DND-41 (cell line): ENCODE results near the gene NEUROD2.

Experiments
- ATAC-seq: fragments of 200-7000 bp; cut with Tn5 transposase; 3 replicates; pipeline ENCODE4 v1.9.1; 2021; ENCODE audit warnings: low read depth; ENCODE audit not compliant: insufficient read depth
- DNase-seq: peaks from one replicate; pipeline ENCODE4 v3.0.0-alpha.2; 2020
- H2AFZ ChIP-seq: 2 replicates; pipeline ENCODE4 v1.6.0; 2012; ENCODE audit warnings: low read depth, low read length
- H3K27ac ChIP-seq: 2 replicates; pipeline ENCODE4 v1.5.1; 2012; ENCODE audit warnings: low read length, inconsistent platforms
- H3K27me3 ChIP-seq: fragments of 200-600 bp; sonication (generic); 2 replicates; pipeline ENCODE4 v1.6.0; 2012; ENCODE audit warnings: low read length, mild to moderate bottlenecking, inconsistent platforms; ENCODE audit not compliant: insufficient read depth, poor library complexity
- H3K36me3 ChIP-seq: 2 replicates; pipeline ENCODE4 v1.5.1; 2012; ENCODE audit warnings: low read length, inconsistent platforms; ENCODE audit not compliant: insufficient read depth
- H3K4me1 ChIP-seq: 2 replicates; pipeline ENCODE4 v1.5.1; 2012; ENCODE audit warnings: mild to moderate bottlenecking, low read length; ENCODE audit not compliant: insufficient read depth
- H3K4me2 ChIP-seq: 2 replicates; pipeline ENCODE4 v1.6.0; 2012; ENCODE audit warnings: mild to moderate bottlenecking, moderate library complexity, low read length, inconsistent platforms; ENCODE audit not compliant: insufficient read depth
- H3K4me3 ChIP-seq, 2 experiments: fragments of 200-600 bp in 1 of 2; shearing (Covaris generic) in 1 of 2; 2 replicates each; pipeline ENCODE4 v1.5.1; 2012 to 2016; ENCODE audit warnings: inconsistent platforms in 2 of 2, low read length in 2 of 2, mild to moderate bottlenecking in 2 of 2, low read depth in 1 of 2, moderate library complexity in 1 of 2
- H3K79me2 ChIP-seq: 2 replicates; pipeline ENCODE4 v1.6.0; 2012; ENCODE audit warnings: low read length, inconsistent platforms; ENCODE audit not compliant: insufficient read depth
- H3K9ac ChIP-seq: 2 replicates; pipeline ENCODE4 v1.6.0; 2012; ENCODE audit warnings: low read depth, mild to moderate bottlenecking, inconsistent platforms, low read length, moderate library complexity
- H3K9me3 ChIP-seq: 2 replicates; pipeline ENCODE4 v1.5.1; 2012; ENCODE audit warnings: low read length, moderate library complexity, mild to moderate bottlenecking, inconsistent platforms; ENCODE audit not compliant: insufficient read depth, severe bottlenecking
- H4K20me1 ChIP-seq: 2 replicates; pipeline ENCODE4 v1.6.0; 2012; ENCODE audit warnings: low read length; ENCODE audit not compliant: insufficient read depth
- CTCF ChIP-seq: IDR thresholded peaks from 2 replicates; pipeline ENCODE4 v1.5.1; 2012; ENCODE audit warnings: borderline replicate concordance, low read length, moderate library complexity, mild to moderate bottlenecking; ENCODE audit not compliant: poor library complexity, severe bottlenecking; ENCODE audit errors: extremely low read depth
- EZH2 ChIP-seq: IDR thresholded peaks from 3 replicates; pipeline ENCODE4 v1.6.1; 2012; ENCODE audit warnings: borderline replicate concordance, low read depth, mild to moderate bottlenecking, moderate library complexity, low read length, inconsistent platforms; ENCODE audit not compliant: severe bottlenecking

The NEUROD2 gene

GRCh38 chr17:39602533-39603303 is 5.0 kb downstream of the NEUROD2 start:
- no peak overlapping the region for H3K4me3 ChIP-seq

DNA sequence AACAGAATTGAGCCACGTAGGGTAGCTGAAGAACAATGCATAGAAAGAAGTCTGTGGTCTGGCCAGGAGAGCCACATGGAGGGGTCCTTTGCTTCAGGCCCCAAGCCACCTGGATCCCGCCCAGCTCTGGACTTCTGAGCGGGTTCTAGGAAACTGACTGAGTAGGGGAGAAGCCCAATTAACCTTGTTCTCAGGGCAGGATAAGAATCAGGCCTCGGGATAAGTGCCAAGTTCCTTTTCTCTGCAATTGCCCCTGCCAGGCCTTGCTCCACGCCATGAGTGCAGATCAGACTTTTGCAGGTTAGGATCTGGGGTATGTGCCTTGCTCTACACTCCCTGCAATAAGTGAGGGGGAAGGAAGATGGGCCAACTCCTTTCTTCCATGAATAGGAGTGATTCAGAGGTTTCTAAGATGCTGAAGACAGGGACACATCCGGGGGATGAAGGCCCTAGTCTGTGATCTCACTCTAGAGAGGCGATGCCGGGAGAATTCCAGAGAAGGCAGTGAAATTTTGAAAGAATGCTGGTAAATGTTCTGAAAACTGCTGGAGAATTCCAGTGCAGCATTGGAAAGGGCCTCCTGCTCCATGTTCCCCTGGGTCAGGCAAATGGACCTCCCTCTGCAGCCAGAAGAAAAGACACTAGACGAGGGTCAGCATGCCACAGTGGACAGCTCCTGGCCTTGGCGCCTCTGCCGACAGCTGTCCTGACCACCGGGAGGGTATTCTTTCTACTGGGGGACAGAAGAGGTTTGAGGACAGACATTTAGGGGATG is 5.8 kb downstream of the NEUROD2 start:
- Histone ChIP-seq H3K4me3 (no peak overlapping the region), H3K27me3 (peaks cover 49% of the 10 kb centered on the region), H3K9me3 (no peaks in the 10 kb centered on the region), H3K9ac (no peak overlapping the region), H3K79me2 (no peaks in the 10 kb centered on the region), H3K4me2 (no peak overlapping the region), H3K4me1 (no peaks in the 10 kb centered on the region), H4K20me1 (peaks cover 9% of the 10 kb centered on the region; the same call in 1 of the 2 replicates), H3K36me3 (no peaks in the 10 kb centered on the region), H2AFZ (no peak overlapping the region), H3K27ac (no peak overlapping the region)
- no peak for ATAC-seq
- DNase-seq: no peak
- TF ChIP-seq EZH2 (no peak), CTCF (no peak)

More at GRCh38 chr17:39602533-39603303, 5.0 kb downstream of the NEUROD2 start:
- H2AFZ ChIP-seq: no peak overlapping the region
- H3K4me1 ChIP-seq: no peaks in the 10 kb centered on the region
- H3K79me2 ChIP-seq: no peaks in the 10 kb centered on the region
- ATAC-seq (no peak), DNase-seq (no peak)
- H4K20me1 ChIP-seq: peaks cover 9% of the 10 kb centered on the region; the same call in 1 of the 2 replicates
- TF ChIP-seq EZH2 (no peak), CTCF (no peak)
- no peak overlapping the region for H3K9ac ChIP-seq
- no peaks in the 10 kb centered on the region for H3K36me3 ChIP-seq
- no peak overlapping the region for H3K27ac ChIP-seq
- H3K27me3 ChIP-seq: peaks cover 49% of the 10 kb centered on the region
- no peak overlapping the region for H3K4me2 ChIP-seq
- H3K9me3 ChIP-seq: no peaks in the 10 kb centered on the region

DNA sequence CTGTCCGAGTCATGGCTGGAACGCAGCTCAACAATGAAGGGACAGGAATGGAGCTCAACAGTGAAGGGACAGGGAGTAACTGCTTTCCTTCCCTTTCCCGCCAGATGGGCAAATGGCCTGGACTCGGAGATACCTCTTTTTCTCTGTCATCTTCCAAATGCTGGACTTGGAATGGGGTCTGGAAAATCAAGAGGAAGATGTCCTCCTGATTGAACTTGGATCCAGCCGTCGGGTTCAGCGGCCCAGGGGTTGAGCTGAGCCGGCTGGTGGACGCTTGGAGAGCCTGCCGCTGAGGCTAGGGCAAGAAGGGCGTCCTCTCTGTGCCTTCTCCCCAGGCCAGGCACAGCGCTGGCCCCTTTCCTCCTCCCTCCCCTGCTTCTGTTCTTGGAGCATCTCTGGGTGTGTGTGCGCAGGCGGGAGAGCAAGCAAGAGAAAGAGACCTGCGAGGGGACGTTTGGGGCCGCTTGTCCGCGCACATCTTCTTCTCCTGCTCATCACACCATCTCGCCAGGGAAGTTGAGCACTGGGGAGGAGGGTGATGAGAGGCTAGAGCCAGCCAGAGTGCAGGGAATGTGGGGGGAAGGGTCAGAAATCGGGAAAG is 6.6 kb downstream of the NEUROD2 start:
- Histone ChIP-seq H4K20me1 (peaks cover 9% of the 10 kb centered on the region; the same call in 1 of the 2 replicates), H2AFZ (no peak overlapping the region), H3K27me3 (peaks cover 49% of the 10 kb centered on the region), H3K9me3 (no peaks in the 10 kb centered on the region), H3K36me3 (no peaks in the 10 kb centered on the region), H3K4me2 (no peak overlapping the region), H3K79me2 (no peaks in the 10 kb centered on the region), H3K4me1 (no peaks in the 10 kb centered on the region), H3K27ac (no peak overlapping the region), H3K9ac (no peak overlapping the region), H3K4me3 (no peak overlapping the region)
- DNase-seq (no peak), ATAC-seq (no peak)
- TF ChIP-seq EZH2 (no peak), CTCF (no peak)
